T-helper 17 cell (primary cell): Measurements from ENCODE around the gene ZDHHC11B. TPM values are rescaled to one million over a fixed set of nuclear protein-coding genes. Genes with fewer than 3 reads are reported as not detected.
"Not testable (repeated sequence)": the region's sequence is repeated elsewhere in the genome, so short reads cannot be mapped to it uniquely, and the experiment has no call there.

Experiments used
- ATAC-seq: fragments of 150-1000 bp; cut with Tn5 transposase; 2 replicates; pipeline ENCODE4 v1.10.0; 2021; ENCODE audit warnings: mild to moderate bottlenecking, moderate library complexity
- DNase-seq, 3 donors: peaks; one replicate each; pipeline versions ENCODE4 v3.0.0 to v3.0.0-alpha.2; 2020 to 2021
- H3K9me3 ChIP-seq: one replicate; pipeline ENCODE4 v1.7.0; 2013; ENCODE audit warnings: low read length, mild to moderate bottlenecking; ENCODE audit not compliant: control insufficient read depth, poor library complexity, severe bottlenecking
- H3K27ac Mint-ChIP-seq: one replicate; pipeline ENCODE4 v1.8.0; 2022; ENCODE audit warnings: mild to moderate bottlenecking, moderate library complexity, mixed read lengths
- H3K27me3 Mint-ChIP-seq: one replicate; pipeline ENCODE4 v1.8.0; 2022; ENCODE audit warnings: mixed read lengths
- H3K36me3 Mint-ChIP-seq: one replicate; pipeline ENCODE4 v1.8.0; 2022; ENCODE audit warnings: low read depth, mixed read lengths
- H3K4me1 Mint-ChIP-seq: one replicate; pipeline ENCODE4 v1.8.0; 2022; ENCODE audit warnings: mild to moderate bottlenecking, mixed read lengths
- H3K4me3 Mint-ChIP-seq: one replicate; pipeline ENCODE4 v1.8.0; 2022; ENCODE audit warnings: mild to moderate bottlenecking, moderate library complexity, mixed read lengths
- total RNA-seq, 4 donors: library from RNA in 2 of 4; stranded (reverse) in 2 of 4; gene quantifications; one replicate each; pipeline ENCODE4 v1.2.3 and lab custom pipeline; 2022 to 2026

ZDHHC11B gene
- total RNA-seq, 2 donors from 2014 or later: 9.3 to 31.2 TPM

DNA sequence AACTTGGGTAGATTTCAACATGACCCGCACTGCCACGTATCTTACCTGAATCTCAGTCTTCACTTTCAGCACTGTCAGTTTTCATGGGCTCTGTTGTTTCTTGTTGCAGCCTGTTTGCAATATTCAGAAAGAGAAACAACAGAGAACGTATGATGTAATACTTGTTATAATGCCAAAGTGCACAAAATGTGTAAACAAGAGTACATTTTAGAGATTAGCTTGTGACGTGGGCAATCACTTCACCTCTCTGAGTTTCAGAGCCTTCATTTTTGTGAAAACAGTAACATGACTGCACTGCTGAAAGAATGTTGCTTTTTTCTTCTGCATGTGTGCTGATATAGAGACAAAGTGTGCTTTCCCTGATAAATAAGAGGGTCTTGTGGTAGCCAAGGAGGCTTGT, 16.5 kb upstream of the ZDHHC11B start:
- DNase-seq, H3K27ac Mint-ChIP-seq, ATAC-seq, H3K4me1 Mint-ChIP-seq, H3K27me3 Mint-ChIP-seq, H3K36me3 Mint-ChIP-seq, H3K4me3 Mint-ChIP-seq, H3K9me3 ChIP-seq: not testable (repeated sequence)

DNA sequence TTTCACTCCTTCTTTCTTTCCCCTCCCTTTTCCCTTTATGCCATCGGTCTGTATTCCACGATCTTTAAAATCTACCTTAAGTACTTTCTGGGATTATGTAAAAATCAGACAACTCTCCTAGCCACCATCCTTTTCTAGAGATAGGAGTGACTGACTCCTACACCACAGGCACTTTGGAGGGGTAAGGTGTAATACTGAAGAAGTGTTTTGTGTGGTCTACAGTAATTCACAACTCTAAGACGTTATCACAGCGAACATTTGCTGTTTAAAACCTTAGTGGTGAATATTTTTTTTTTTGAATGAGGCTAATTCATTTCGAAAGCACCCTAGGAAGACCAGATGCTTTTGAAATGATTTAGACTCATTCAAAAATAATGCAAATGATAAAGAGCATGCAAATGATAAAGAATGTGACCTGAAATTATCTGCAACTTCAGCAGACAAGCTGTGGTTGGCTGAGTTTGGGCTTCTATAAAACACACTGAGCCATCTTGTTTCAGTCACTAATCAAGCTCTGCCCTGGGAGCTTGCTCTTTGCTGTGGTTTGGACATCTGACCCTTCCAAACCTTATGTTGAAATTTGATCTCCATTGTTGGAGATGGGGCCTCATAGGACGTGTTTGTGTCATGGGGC, 14.1 kb upstream of the ZDHHC11B start:
- ATAC-seq, H3K9me3 ChIP-seq, H3K36me3 Mint-ChIP-seq, H3K27me3 Mint-ChIP-seq, H3K4me1 Mint-ChIP-seq, DNase-seq, H3K27ac Mint-ChIP-seq, H3K4me3 Mint-ChIP-seq: not testable (repeated sequence)

DNA sequence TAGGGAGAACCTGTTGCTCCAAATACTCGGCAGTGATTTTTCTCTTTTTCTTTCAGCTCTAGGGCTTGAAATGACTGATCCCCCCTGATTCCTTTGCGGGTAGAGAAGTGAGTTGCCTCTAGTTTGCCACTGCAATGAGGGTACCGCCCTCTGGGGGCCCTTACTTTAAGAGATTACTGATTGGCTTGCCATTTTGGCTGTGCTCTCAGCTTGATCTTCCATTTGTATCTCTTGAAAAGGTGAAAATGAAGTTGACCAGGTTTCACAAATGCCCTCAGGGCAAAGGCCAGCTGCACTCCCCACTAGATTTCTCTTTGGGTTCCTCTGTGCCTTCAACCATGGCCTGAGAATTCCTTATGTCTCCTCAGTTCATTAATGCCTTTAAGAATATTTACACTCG, 13.5 kb upstream of the ZDHHC11B start:
- H3K27ac Mint-ChIP-seq, H3K27me3 Mint-ChIP-seq, H3K36me3 Mint-ChIP-seq, H3K9me3 ChIP-seq, ATAC-seq, H3K4me3 Mint-ChIP-seq, H3K4me1 Mint-ChIP-seq, DNase-seq: not testable (repeated sequence)

DNA sequence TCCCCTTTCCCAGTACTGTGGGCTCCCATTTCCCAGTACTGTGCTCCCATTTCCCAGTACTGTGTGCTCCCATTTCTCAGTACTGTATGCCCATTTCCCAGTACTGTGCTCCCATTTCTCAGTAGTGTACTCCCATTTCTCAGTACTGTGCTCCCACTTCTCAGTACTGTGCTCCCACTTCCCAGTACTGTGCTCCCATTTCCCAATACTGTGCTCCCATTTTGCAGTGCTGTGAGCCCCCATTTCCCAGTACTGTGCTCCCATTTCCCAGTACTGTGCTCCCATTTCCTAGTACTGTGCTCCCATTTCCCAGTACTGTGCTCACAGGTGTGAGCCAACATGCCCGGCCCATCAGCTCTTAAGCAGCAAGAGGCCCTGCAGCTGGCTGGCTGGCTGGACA, 11.3 kb upstream of the ZDHHC11B start:
- H3K4me1 Mint-ChIP-seq, H3K27me3 Mint-ChIP-seq, ATAC-seq, H3K4me3 Mint-ChIP-seq, H3K9me3 ChIP-seq, H3K36me3 Mint-ChIP-seq, DNase-seq, H3K27ac Mint-ChIP-seq: not testable (repeated sequence)

DNA sequence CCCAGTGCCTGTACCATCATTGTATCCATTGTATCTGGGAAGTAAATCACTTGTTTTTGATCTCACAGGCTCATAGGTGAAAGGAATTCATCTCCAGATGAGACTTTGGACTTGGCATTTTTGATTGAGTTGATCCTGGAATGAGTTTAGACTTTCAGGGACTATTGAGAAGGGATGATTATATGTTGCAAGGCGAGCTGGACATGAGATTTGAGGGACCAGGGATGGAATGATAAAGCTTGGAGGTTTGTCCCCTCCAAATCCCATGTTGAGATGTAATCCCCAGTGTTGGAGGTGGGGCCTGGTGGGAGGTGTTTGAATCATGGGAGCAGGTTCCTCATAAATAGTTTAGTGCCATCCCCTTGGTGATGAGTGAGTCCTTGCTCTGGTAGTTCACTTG, 10.4 kb upstream of the ZDHHC11B start:
- not testable (repeated sequence) for DNase-seq, H3K4me1 Mint-ChIP-seq, H3K36me3 Mint-ChIP-seq, H3K27ac Mint-ChIP-seq, ATAC-seq, H3K9me3 ChIP-seq, H3K4me3 Mint-ChIP-seq, H3K27me3 Mint-ChIP-seq

DNA sequence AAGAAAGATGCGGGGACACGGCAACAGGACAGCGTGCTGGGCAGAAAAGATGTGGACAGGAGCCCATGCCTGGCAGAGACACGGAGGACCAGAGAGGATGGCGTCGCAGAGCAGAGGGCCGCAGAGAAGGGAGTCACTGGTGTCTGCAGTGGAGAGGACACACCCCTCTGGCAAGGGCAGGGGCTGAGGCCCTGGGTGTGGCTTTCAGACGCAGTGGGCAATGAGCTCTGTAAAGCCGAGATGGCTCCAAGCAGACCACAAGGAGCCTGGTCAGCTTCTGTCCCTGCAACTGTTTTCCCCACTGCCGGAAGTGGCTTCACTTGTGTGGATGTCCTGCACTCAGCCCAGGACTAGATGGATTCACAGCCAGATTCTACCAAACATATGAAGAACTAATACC, 4.2 kb upstream of the ZDHHC11B start:
- H3K36me3 Mint-ChIP-seq, H3K27me3 Mint-ChIP-seq, H3K4me1 Mint-ChIP-seq, H3K9me3 ChIP-seq, H3K27ac Mint-ChIP-seq, ATAC-seq, DNase-seq, H3K4me3 Mint-ChIP-seq: not testable (repeated sequence)

DNA sequence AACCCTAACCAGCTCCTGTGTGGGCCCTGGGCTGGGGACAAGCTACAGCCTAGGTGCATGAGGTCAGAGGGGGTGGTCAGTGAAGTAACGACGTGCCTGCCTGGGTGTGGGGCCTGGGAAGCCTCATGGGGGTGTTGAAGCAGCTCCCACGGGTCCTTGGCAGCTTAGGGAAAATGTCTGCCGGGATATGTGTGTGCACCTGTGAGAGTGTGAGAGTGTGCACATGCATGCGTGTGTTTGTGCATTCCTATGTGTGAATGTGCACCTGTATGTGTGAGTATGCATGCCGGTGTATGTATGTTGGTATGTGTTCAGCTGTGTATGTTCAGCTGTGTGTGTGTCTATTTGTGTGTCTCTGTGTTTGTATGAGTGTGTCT, 3.3 kb upstream of the ZDHHC11B start:
- ATAC-seq, H3K36me3 Mint-ChIP-seq, H3K9me3 ChIP-seq, DNase-seq, H3K27me3 Mint-ChIP-seq, H3K4me1 Mint-ChIP-seq, H3K4me3 Mint-ChIP-seq, H3K27ac Mint-ChIP-seq: not testable (repeated sequence)

DNA sequence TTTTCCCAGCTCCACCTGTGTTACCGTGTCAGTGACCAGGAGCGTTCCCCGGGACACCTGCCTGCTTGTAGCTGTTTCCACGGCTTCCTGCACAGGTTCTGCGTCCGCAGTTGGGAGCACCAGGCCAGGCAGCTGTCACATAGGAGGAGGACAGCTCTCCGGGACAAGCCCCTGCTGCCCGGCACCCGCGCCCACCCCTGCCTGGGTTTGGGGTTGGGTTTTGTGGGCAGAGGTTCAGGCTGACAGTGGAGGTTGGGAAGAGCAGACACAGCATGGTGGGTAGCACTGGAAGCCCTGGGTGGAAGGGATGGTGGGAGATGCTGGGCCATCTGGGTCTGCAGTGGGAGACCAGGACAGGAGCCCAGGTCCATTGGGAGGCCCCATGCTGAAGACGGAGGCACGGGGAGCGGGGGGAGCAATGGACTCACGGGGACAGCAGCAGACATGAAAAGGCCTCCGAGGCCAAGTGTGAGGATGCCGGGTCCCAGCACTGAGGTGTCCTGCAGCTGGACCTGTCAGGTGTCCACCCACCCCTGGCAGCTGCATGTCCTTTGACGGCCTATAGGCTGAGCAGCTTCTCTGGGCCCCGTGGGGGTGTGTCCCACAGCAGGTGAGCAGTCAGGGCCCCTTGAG, 2.8 kb upstream of the ZDHHC11B start:
- H3K27ac Mint-ChIP-seq, H3K27me3 Mint-ChIP-seq, H3K36me3 Mint-ChIP-seq, ATAC-seq, H3K4me3 Mint-ChIP-seq, H3K4me1 Mint-ChIP-seq, H3K9me3 ChIP-seq, DNase-seq: not testable (repeated sequence)

DNA sequence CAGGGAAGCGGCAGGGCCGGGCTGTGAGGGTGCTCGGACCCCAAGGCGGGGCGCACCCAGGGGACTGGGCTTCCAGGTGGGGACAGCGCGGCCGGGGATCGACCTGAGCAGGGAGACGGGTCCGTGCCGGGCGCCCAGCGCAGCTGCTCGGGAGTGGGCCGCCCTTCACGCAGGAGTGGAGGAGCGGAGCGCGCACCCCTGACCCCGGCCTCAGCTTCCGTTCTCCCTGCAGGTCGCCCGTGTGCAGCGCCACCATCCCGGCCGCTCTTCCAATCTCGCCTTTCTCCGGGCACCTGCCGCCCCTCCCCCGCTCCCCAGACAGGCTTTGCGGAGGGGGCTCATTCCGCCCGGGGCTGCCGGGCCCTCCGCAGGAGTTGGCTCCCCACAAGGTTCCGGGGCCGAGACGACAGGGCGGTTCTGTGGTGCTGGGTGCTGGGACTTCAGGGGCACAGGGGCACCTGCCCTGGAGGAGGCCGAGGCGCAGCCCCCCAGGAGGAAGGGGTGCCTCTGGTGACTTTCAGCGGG, 714 bp upstream of the ZDHHC11B start:
- not testable (repeated sequence) for H3K4me1 Mint-ChIP-seq

DNA sequence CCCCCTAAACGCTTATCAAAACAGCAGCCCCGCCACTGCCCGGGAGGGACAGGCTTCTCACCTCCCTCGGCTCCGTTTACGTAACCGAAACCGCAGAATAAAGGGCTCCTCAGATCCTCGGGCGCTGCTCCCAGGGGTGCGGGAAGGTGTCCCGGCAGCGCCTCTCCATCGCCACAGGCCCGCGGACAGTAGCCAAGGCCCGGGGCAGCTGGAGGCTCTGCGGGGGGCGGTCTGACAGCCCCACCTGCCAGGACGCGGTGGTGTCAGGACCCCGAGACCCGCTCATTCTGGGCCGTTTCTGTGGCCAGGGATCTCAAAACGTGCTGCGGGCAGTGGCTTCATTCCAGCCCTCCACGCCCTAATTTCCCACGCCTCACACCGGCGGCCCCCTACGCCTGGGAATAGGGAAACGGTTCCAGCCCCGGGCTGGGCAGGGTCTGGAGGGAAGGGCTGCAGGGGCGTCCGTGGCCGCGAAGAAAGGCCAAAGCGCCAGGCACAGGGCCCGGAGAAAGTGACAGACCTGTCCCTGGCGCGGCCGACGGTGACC, 575 bp downstream of the ZDHHC11B start:
- H3K4me3 Mint-ChIP-seq: peak overlapping the region; percentile 86
- peak; percentile 37 for ATAC-seq
- DNase-seq: peak in 1 of 3 donors; percentile 34

More for the DNA sequence above, 714 bp upstream of the ZDHHC11B start:
- H3K27ac Mint-ChIP-seq, H3K9me3 ChIP-seq, H3K36me3 Mint-ChIP-seq, DNase-seq, H3K27me3 Mint-ChIP-seq: not testable (repeated sequence)
- ATAC-seq: peak; percentile 29
- peak overlapping the region; percentile 86 for H3K4me3 Mint-ChIP-seq

DNA sequence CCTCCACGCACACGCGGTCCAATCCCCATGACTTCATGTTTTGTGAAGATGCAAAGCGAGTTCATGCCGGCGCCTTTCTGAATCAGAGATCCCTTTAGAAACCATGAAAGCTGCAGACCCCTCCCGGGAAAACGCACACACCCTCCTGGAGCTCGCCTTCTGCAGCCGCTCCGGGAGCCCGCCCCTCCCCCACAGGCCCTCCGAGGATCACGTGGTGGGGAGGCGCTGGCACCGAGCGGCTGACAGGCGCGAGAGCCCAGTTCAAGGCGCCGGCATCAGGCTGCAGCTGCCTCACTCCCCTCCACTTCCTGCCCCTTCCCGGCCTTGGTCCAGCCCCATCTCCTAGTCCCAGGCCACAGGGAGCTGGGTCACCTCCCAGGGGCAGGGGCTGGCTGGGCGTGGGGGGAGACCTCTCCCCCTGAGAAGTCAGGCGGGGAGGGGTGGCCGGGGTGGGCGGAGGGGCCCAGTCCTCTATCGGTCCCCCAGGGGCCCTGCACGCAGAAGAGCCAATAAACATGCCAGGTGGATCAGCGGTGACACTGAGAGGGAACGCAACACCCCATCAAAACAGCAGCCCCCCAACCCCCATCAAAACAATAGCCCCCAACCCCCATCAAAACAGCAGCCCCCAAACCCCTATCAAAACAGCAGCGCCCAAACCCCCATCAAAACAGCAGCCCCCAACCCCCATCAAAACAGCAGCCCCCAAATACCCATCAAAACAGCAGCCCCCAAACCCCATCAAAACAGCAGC, 1.3 kb downstream of the ZDHHC11B start:
- peak overlapping the region; percentile 86 for H3K4me3 Mint-ChIP-seq
- not testable (repeated sequence) for H3K36me3 Mint-ChIP-seq, H3K4me1 Mint-ChIP-seq, DNase-seq, H3K27me3 Mint-ChIP-seq, H3K9me3 ChIP-seq
- ATAC-seq: peak; percentile 34
- peak overlapping the region; percentile 45 for H3K27ac Mint-ChIP-seq

More for the DNA sequence above, 575 bp downstream of the ZDHHC11B start:
- H3K4me1 Mint-ChIP-seq, H3K36me3 Mint-ChIP-seq, H3K9me3 ChIP-seq, H3K27me3 Mint-ChIP-seq: not testable (repeated sequence)
- H3K27ac Mint-ChIP-seq: peak overlapping the region; percentile 45

DNA sequence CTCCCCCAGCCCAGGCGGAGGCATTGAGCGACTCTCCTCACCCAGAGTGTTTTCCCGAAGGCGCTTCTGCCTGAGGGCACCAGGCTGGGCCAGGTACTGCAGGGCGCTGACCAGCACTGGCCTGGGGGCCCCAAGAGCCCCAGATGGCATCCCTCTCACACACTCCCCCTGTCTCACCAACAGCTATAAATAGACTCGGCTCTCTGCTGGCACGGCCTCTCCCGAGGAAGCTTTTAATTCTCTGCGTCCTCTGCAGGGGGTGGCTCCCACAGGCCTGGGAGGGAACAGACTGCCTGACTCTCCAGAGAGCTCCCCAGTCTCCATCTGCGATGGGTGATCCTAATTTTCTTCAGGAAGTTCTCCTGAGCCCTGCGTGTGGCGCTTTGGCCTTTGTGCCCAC, 2.2 kb downstream of the ZDHHC11B start:
- H3K27me3 Mint-ChIP-seq, H3K4me3 Mint-ChIP-seq, ATAC-seq, DNase-seq, H3K36me3 Mint-ChIP-seq, H3K9me3 ChIP-seq, H3K4me1 Mint-ChIP-seq, H3K27ac Mint-ChIP-seq: not testable (repeated sequence)

DNA sequence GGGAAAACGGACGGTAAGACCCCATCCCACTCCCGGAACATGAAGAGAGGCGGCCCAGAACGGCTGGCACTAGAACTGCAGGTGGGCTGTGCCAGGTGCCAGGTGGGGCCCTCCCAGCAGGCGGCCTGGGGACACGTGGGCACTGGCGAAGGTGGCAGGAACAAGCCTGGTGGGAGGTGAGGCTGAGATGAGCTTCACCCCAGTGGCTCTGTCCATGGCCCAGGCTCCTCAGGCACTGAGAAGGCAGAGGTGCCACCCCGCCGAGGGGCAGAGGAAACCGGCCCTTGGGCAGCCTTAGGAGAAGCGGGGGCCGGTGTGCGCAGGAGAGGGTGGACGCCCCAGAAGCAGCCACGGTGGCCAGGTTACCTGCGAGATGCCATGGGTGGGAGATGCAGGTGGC, 4.0 kb downstream of the ZDHHC11B start:
- not testable (repeated sequence) for H3K4me1 Mint-ChIP-seq, H3K27ac Mint-ChIP-seq, H3K9me3 ChIP-seq, H3K36me3 Mint-ChIP-seq, DNase-seq, H3K4me3 Mint-ChIP-seq, ATAC-seq, H3K27me3 Mint-ChIP-seq
